Astrocyte (in vitro differentiated cells and primary cell): ENCODE results near the gene LIN52. TPM values are rescaled to one million over a fixed set of nuclear protein-coding genes. Genes with fewer than 3 reads are reported as not detected.

Experiments
- total RNA-seq: library from RNA; stranded (reverse); gene quantifications from 2 replicates; pipeline ENCODE4 v1.2.1, GENCODE V29; 2021

Gene LIN52
- total RNA-seq, 1 donor from 2014 or later, result 5.5 TPM

Other genes with a start within 250 kb of the LIN52 start
- gene PTGR2, start 233.1 kb upstream of the LIN52 start, total RNA-seq, result 5.8 and 7.0 TPM in 2 replicates
- gene ZNF410, start 198.1 kb upstream of the LIN52 start, total RNA-seq, result 38.7 and 42.9 TPM in 2 replicates
- gene FAM161B, start 134.9 kb upstream of the LIN52 start, total RNA-seq, result 2.6 and 3.0 TPM in 2 replicates
- gene COQ6, start 134.7 kb upstream of the LIN52 start, total RNA-seq, result 12.8 and 15.3 TPM in 2 replicates
- 9.5 and 9.7 TPM in 2 replicates for gene ENTPD5, start 65.7 kb upstream of the LIN52 start, total RNA-seq
- gene BBOF1, start 65.6 kb upstream of the LIN52 start, total RNA-seq, result 5.7 and 6.8 TPM in 2 replicates
- gene ALDH6A1, start 503 bp upstream of the LIN52 start, total RNA-seq, result 11.8 and 12.0 TPM in 2 replicates
- not detected in 2 replicates for gene VSX2, start 154.5 kb downstream of the LIN52 start, total RNA-seq
- 48.6 and 49.2 TPM in 2 replicates for gene ABCD4, start 218.0 kb downstream of the LIN52 start, total RNA-seq